Loucy (cell line): ENCODE data around the gene RPP25.

ENCODE experiments used
- EZH2phosphoT487 ChIP-seq: fragments of 200-600 bp; IDR thresholded peaks from 2 replicates; pipeline ENCODE4 v1.6.1; 2018; ENCODE audit warnings: antibody characterized with exemption, mild to moderate bottlenecking, moderate library complexity, borderline replicate concordance
- TF ChIP-seq, protein P1 (sequence below): fragments of 200-600 bp; sonication (generic); conservative IDR thresholded peaks from 2 replicates; pipeline ENCODE4 v1.5.1; 2014; ENCODE audit warnings: mild to moderate bottlenecking, antibody characterized with exemption, low read length

GRCh38 chr15:74978503-74978902, 21.9 kb upstream of the RPP25 start:
- TF ChIP-seq, protein P1, sequence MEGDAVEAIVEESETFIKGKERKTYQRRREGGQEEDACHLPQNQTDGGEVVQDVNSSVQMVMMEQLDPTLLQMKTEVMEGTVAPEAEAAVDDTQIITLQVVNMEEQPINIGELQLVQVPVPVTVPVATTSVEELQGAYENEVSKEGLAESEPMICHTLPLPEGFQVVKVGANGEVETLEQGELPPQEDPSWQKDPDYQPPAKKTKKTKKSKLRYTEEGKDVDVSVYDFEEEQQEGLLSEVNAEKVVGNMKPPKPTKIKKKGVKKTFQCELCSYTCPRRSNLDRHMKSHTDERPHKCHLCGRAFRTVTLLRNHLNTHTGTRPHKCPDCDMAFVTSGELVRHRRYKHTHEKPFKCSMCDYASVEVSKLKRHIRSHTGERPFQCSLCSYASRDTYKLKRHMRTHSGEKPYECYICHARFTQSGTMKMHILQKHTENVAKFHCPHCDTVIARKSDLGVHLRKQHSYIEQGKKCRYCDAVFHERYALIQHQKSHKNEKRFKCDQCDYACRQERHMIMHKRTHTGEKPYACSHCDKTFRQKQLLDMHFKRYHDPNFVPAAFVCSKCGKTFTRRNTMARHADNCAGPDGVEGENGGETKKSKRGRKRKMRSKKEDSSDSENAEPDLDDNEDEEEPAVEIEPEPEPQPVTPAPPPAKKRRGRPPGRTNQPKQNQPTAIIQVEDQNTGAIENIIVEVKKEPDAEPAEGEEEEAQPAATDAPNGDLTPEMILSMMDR = no peak
- no peak for TF ChIP-seq EZH2phosphoT487
